Heart left ventricle (tissue), 16 donors: ENCODE measurements around the gene AGPAT2. TPM values are rescaled to one million over a fixed set of nuclear protein-coding genes. Genes with fewer than 3 reads are reported as not detected.

Experiments used
- ATAC-seq, 4 donors: fragments of 200-7000 bp; cut with Tn5 transposase; one replicate each; pipeline ENCODE4 v1.9.1; 2020 to 2022; ENCODE audit warnings: moderate library complexity in 4 of 4, mild to moderate bottlenecking in 3 of 4, moderate number of reproducible peaks in 1 of 4
- DNase-seq, 5 donors: peaks; one replicate each; pipeline ENCODE4 v3.0.0-alpha.2; 2020
- H3K27ac ChIP-seq, 12 donors: fragments of 200-600 bp; sonication (generic) in 4 of 12; one replicate each; pipeline versions ENCODE4 v1.5.0 to v1.8.0; 2016 to 2022; ENCODE audit warnings: mild to moderate bottlenecking in 2 of 12
- H3K27me3 ChIP-seq, 9 donors: fragments of 200-600 bp; sonication (generic) in 2 of 9; one replicate each; pipeline versions ENCODE4 v1.5.1 to v1.8.0; 2016 to 2022; ENCODE audit warnings: mild to moderate bottlenecking in 3 of 9
- H3K36me3 ChIP-seq, 9 donors: fragments of 200-600 bp; sonication (generic) in 2 of 9; one replicate each; pipeline versions ENCODE4 v1.5.0 to v1.8.0; 2018 to 2022; ENCODE audit warnings: mild to moderate bottlenecking in 2 of 9
- H3K4me1 ChIP-seq, 12 donors: fragments of 200-600 bp; sonication (generic) in 4 of 12; one replicate each; pipeline versions ENCODE4 v1.5.0 to v1.8.0; 2016 to 2022; ENCODE audit warnings: mild to moderate bottlenecking in 3 of 12
- H3K4me3 ChIP-seq, 12 donors: fragments of 200-600 bp; sonication (generic) in 4 of 12; one replicate each; pipeline versions ENCODE4 v1.5.0 to v1.8.0; 2017 to 2022; ENCODE audit warnings: mild to moderate bottlenecking in 9 of 12, moderate library complexity in 4 of 12
- H3K9me3 ChIP-seq, 12 donors: fragments of 200-600 bp; sonication (generic) in 4 of 12; one replicate each; pipeline versions ENCODE4 v1.5.0 to v1.8.0; 2016 to 2022; ENCODE audit warnings: mild to moderate bottlenecking in 1 of 12
- CTCF ChIP-seq, 12 donors: fragments of 200-600 bp; sonication (generic) in 4 of 12; IDR thresholded peaks; one replicate each; pipeline versions ENCODE4 v1.5.0 to v1.8.0; 2018 to 2022; ENCODE audit warnings: antibody characterized with exemption in 12 of 12, mild to moderate bottlenecking in 5 of 12
- POLR2A ChIP-seq, 2 donors: fragments of 450-650 bp; IDR thresholded peaks; one replicate each; pipeline ENCODE4 v1.6.1; 2017; ENCODE audit warnings: antibody characterized with exemption in 2 of 2, mild to moderate bottlenecking in 2 of 2, moderate library complexity in 2 of 2
- whole genome bisulfite sequencing, 4 donors: extraction: QIAGEN DNeasy Blood & Tissue Kit in 2 of 4; methylation state at CpG; one replicate each; pipeline versions ENCODE4 v1.1.5 to v1.1.7; 2013 to 2018; 5-methylcytosine and 5-hydroxymethylcytosine counted together
- intact Hi-C, 10 donors: fragments of 100-400 bp; cut with DNase I; formaldehyde crosslinking; loops; one replicate each; pipeline versions ENCODE4 v1.11.1 to v1.14.2; 2022
- polyA plus RNA-seq, 2 donors: library from polyadenylated mRNA; stranded (reverse); fragments of 200-250 nt; gene quantifications; one replicate each; pipeline ENCODE4 v1.2.3, GENCODE V29; 2013
- total RNA-seq, 9 donors: library from RNA; depleted of rRNA in 2 of 9; stranded (reverse); fragments of >200 nt in 2 of 9; fragmentation: NEBNext Ultra II Directional in 3 of 9; extraction: Animal tissue kit (Norgen Biotek cat#: 25700) in 3 of 9; gene quantifications; one replicate each; pipeline versions ENCODE4 v1.1.0 to v1.2.4, GENCODE V29; 2016 to 2023
- donor health status: ischemic (EF 13 %, LVEDD 7.1; RV severe dilation, severe dysfunction).
- donor health status: healthy with polysubstance abuse.
- donor health status: DM: no; HTN: yes; CAD: no.
- donor health status: DM: no; HTN: no; CAD: no.
- donor health status: ischemic (EF 25% LVEDD 6.9; RV normal size, moderate dysfunction).
- donor health status: ischemic (EF 25% LVEDD 5.7; RV mildly dilated, moderate dysfunction).
- donor health status: healthy.
- donor health status: DM: yes; HTN: yes; CAD: no.
- donor health status: ischemic (EF 35%, LVEDD 5.7; RV mildly dilated, moderate dysfunction).
- donor health status: nonischemic (EF 11% LVEDD 7.7; RV severe dilation, severe dysfunction).
- donor health status: DM: yes; HTN: yes; CAD: no.
- donor health status: PGD.
- donor health status: ischemic (EF 29% LVEDD 5.4; RV normal size, mild dysfunction).
- donor health status: nonischemic (EF 23%, LVEDD 6.1; RV moderate dilation, normal function).

The AGPAT2 gene
- total and polyA plus RNA-seq, 11 donors, result 52.4 to 122 (median 69.3) TPM

GRCh38 chr9:136656183-136656738 is 31.0 kb downstream of the AGPAT2 start:
- peaks cover 0 to 50% (median 22%) of the 10 kb centered on the region in 12 donors for H3K4me1 ChIP-seq
- intact Hi-C loops, result no loop called here
- TF ChIP-seq CTCF (IDR thresholded peaks at IDR 0.05), result no peak
- TF ChIP-seq POLR2A (IDR thresholded peaks at IDR 0.05), result no peak
- no peaks in the 10 kb centered on the region for H3K36me3 ChIP-seq
- H3K4me3 ChIP-seq, result peak overlapping the region in 10 of 12 donors; percentile 28 to 89 (median 76)
- DNase-seq (peak in 1 of 5 donors; percentile 26), ATAC-seq (no peak)
- WGBS, 4 donors, result 47 to 61% (median 48%) methylated on average over 9 to 11 of the region's 11 CpGs
- H3K9me3 ChIP-seq, result no peaks in the 10 kb centered on the region
- H3K27ac ChIP-seq, result peak overlapping the region; percentile 75 to 99 (median 96)
- peaks cover 0 to 59% (median 0%) of the 10 kb centered on the region in 9 donors for H3K27me3 ChIP-seq

GRCh38 chr9:136655536-136656182 is 31.6 kb downstream of the AGPAT2 start:
- no peaks in the 10 kb centered on the region for H3K36me3 ChIP-seq
- DNase-seq (peak; percentile 81 to 90 (median 82)), ATAC-seq (peak; percentile 61 to 85 (median 68))
- TF ChIP-seq POLR2A (IDR thresholded peaks at IDR 0.05) (no peak), CTCF (IDR thresholded peaks at IDR 0.05) (no peak)
- peaks cover 0 to 46% (median 22%) of the 10 kb centered on the region in 12 donors for H3K4me1 ChIP-seq
- H3K9me3 ChIP-seq, result no peaks in the 10 kb centered on the region
- intact Hi-C loops, result no loop called here
- peak overlapping the region in 9 of 12 donors; percentile 3 to 89 (median 42) for H3K4me3 ChIP-seq
- peaks cover 0 to 53% (median 0%) of the 10 kb centered on the region in 9 donors for H3K27me3 ChIP-seq
- H3K27ac ChIP-seq, result peak overlapping the region; percentile 75 to 99 (median 96)
- WGBS, 4 donors, result 49 to 69% (median 52%) methylated on average over 17 to 18 of the region's 18 CpGs

GRCh38 chr9:136654820-136655535 is 32.3 kb downstream of the AGPAT2 start:
- intact Hi-C loops, result no loop called here
- Histone ChIP-seq H3K27ac (peak overlapping the region; percentile 74 to 99 (median 94)), H3K9me3 (no peaks in the 10 kb centered on the region), H3K27me3 (peaks cover 0 to 47% (median 0%) of the 10 kb centered on the region in 9 donors), H3K4me3 (peak overlapping the region in 6 of 12 donors; percentile 3 to 18 (median 11)), H3K36me3 (no peaks in the 10 kb centered on the region), H3K4me1 (peaks cover 0 to 51% (median 22%) of the 10 kb centered on the region in 12 donors)
- TF ChIP-seq POLR2A (IDR thresholded peaks at IDR 0.05) (no peak), CTCF (IDR thresholded peaks at IDR 0.05) (no peak)
- DNase-seq (peak in 3 of 5 donors; percentile 26 to 62 (median 27)), ATAC-seq (peak in 1 of 4 donors; percentile 6)
- WGBS, 4 donors, result 64 to 72% (median 68%) methylated on average over 11 to 15 of the region's 15 CpGs
